Spleen (tissue), 7 donors: ENCODE data around the gene TSPAN3.

Source experiments
- POLR2A ChIP-seq, 3 donors: fragments of 450-650 bp; IDR thresholded peaks; one replicate each; pipeline ENCODE4 v1.5.1; 2017; ENCODE audit warnings: antibody characterized with exemption in 3 of 3, mild to moderate bottlenecking in 1 of 3
- TF ChIP-seq, protein P1 (sequence below), 11 experiments: fragments of 200-600 bp in 7 of 11; fragments of 450-650 bp in 4 of 11; sonication (generic) in 4 of 11; IDR thresholded peaks in 8 of 11; conservative IDR thresholded peaks in 3 of 11; 1 replicate in 7 of 11; 2 replicates in 4 of 11; pipeline versions ENCODE4 v1.4.0 to v1.8.0; 2016 to 2021; ENCODE audit warnings: antibody characterized with exemption in 11 of 11, inconsistent platforms in 4 of 11, mild to moderate bottlenecking in 1 of 11
- donor health status: DM: no; HTN: no; CAD: no; lungs with moderate emphysema.
- donor health status: DM: no; HTN: no; CAD: no.
- donor health status: DM: no; HTN: no; CAD: no.

GRCh38 chr15:77021803-77022381 lies 49.0 kb downstream of the TSPAN3 start:
- TF ChIP-seq, protein P1, sequence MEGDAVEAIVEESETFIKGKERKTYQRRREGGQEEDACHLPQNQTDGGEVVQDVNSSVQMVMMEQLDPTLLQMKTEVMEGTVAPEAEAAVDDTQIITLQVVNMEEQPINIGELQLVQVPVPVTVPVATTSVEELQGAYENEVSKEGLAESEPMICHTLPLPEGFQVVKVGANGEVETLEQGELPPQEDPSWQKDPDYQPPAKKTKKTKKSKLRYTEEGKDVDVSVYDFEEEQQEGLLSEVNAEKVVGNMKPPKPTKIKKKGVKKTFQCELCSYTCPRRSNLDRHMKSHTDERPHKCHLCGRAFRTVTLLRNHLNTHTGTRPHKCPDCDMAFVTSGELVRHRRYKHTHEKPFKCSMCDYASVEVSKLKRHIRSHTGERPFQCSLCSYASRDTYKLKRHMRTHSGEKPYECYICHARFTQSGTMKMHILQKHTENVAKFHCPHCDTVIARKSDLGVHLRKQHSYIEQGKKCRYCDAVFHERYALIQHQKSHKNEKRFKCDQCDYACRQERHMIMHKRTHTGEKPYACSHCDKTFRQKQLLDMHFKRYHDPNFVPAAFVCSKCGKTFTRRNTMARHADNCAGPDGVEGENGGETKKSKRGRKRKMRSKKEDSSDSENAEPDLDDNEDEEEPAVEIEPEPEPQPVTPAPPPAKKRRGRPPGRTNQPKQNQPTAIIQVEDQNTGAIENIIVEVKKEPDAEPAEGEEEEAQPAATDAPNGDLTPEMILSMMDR (IDR thresholded peaks at IDR 0.05 in 8 of 11, conservative IDR thresholded peaks at IDR 0.05 in 3 of 11), result no peak
- TF ChIP-seq POLR2A (IDR thresholded peaks at IDR 0.05), result no peak
